ENCODE data around the gene RBM22.

The RBM22 gene

DNA sequence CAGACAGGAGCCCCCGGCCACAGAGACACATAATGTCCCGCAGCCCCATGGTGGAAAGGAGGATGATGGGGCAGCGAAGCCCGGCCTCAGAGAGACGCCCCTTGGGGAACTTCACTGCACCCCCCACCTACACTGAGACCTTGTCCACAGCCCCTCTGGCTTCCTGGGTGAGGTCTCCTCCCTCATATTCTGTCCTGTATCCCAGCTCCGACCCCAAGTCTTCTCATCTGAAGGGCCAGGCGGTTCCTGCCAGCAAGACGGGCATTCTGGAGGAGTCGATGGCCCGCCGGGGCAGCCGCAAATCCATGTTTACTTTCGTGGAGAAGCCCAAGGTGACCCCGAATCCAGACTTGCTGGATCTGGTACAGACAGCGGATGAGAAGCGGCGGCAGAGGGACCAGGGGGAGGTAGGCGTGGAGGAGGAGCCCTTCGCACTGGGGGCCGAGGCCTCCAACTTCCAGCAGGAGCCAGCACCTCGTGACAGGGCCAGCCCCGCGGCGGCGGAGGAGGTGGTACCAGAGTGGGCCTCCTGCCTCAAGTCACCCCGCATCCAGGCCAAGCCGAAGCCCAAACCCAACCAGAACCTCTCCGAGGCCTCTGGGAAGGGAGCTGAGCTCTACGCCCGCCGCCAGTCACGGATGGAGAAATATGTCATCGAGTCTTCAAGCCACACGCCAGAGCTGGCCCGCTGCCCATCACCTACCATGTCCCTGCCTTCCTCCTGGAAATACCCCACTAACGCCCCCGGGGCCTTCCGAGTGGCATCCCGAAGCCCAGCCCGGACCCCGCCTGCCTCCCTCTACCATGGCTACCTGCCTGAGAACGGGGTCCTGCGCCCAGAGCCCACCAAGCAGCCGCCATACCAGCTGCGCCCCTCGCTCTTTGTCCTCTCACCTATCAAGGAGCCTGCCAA, 51.5 kb downstream of the RBM22 start:
- H3K9me3 ChIP-seq (ENCODE audit: control insufficient read depth, insufficient read depth, low read length) = no peaks in the 10 kb centered on the region
- no peak overlapping the region for H3K4me3 ChIP-seq (ENCODE audit: low read depth, low read length)
- no peaks in the 10 kb centered on the region for H3K27me3 ChIP-seq (ENCODE audit: control insufficient read depth, insufficient read depth, low read length)
- H3K9ac ChIP-seq (ENCODE audit: low read depth, low read length) = no peak overlapping the region
- peaks cover 3% of the 10 kb centered on the region for H3K36me3 ChIP-seq (ENCODE audit: control insufficient read depth, insufficient read depth, low read length)
- H3K4me1 ChIP-seq (ENCODE audit: control insufficient read depth, insufficient read depth, low read length) = peaks cover under 1% of the 10 kb centered on the region

DNA sequence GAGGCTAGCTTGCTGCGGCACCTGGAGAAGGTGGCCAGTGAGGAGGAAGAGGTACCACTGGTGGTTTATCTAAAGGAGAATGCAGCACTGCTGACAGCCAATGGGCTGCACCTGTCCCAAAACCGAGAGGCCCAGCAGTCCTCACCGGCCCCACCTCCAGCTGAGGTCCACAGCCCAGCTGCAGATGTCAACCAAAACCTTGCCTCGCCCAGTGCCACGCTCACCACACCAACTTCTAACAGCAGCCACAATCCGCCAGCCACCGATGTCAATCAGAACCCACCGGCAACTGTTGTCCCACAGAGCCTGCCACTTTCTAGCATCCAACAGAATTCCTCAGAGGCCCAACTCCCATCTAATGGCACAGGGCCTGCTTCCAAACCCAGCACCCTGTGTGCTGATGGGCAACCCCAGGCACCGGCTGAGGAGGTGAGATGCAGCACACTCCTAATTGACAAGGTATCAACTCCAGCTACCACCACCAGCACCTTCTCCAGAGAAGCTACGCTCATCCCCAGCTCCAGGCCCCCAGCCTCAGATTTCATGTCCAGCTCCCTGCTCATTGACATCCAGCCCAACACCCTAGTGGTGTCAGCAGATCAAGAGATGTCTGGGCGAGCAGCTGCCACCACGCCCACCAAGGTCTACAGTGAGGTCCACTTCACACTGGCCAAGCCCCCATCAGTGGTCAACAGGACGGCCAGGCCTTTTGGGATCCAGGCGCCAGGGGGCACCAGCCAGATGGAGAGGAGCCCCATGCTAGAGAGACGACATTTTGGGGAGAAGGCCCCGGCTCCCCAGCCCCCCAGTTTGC, 52.4 kb downstream of the RBM22 start:
- H3K9me3 ChIP-seq (ENCODE audit: control insufficient read depth, insufficient read depth, low read length) = no peaks in the 10 kb centered on the region
- H3K9ac ChIP-seq (ENCODE audit: low read depth, low read length) = no peak overlapping the region
- no peak overlapping the region for H3K4me3 ChIP-seq (ENCODE audit: low read depth, low read length)
- peaks cover 3% of the 10 kb centered on the region for H3K4me1 ChIP-seq (ENCODE audit: control insufficient read depth, insufficient read depth, low read length)
- H3K27me3 ChIP-seq (ENCODE audit: control insufficient read depth, insufficient read depth, low read length) = no peaks in the 10 kb centered on the region
- peaks cover 3% of the 10 kb centered on the region for H3K36me3 ChIP-seq (ENCODE audit: control insufficient read depth, insufficient read depth, low read length)

DNA sequence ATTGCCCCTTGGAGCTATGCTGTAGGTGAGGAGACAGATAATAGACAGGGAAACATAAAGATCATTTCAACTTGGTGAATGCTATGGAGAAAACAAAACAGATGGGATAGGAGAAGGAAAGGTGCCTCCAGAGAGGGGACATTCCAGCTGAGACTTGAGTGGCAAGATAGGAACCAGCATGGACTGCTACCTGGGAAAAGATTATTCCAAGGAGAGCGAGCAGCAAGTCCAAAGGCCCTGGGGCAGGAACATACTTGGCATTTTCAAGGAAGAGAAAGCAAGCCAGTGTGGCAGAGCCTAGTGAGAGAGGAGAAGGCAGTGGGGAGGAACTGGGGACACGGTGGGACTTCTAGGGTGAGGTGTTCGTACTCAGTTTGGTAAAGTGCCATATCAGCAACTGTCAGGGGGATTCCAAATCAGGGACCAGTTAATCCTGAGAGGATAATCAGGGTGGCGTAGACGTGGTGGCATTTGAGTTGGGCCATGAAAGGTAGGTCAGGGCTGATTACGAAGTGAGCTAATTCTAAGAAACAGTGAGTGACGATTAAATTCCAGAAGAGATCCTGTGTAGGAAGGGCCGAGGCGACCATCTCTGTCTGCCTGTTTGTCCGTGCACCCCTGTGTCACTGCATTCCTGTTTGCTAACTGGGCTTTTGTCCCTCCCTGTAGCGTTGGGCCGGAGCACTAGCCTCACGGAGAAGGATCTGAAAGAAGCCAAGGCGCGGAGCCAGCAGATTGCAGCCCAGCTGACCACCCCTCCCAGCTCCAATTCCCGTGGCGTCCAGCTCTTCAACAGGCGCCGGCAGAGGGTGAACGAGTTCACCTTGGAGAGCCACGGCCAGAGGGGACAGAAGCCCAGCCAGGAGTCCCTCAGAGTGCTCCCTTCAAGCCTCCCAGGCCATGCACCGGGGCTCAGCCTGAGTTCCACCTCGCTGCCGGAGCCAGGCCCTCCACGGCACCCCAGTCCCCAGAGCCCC, 53.3 kb downstream of the RBM22 start:
- no peak overlapping the region for H3K9ac ChIP-seq (ENCODE audit: low read depth, low read length)
- no peak overlapping the region for H3K4me3 ChIP-seq (ENCODE audit: low read depth, low read length)
- peaks cover 3% of the 10 kb centered on the region for H3K36me3 ChIP-seq (ENCODE audit: control insufficient read depth, insufficient read depth, low read length)
- peaks cover 3% of the 10 kb centered on the region for H3K4me1 ChIP-seq (ENCODE audit: control insufficient read depth, insufficient read depth, low read length)
- H3K9me3 ChIP-seq (ENCODE audit: control insufficient read depth, insufficient read depth, low read length) = no peaks in the 10 kb centered on the region
- H3K27me3 ChIP-seq (ENCODE audit: control insufficient read depth, insufficient read depth, low read length) = no peaks in the 10 kb centered on the region

DNA sequence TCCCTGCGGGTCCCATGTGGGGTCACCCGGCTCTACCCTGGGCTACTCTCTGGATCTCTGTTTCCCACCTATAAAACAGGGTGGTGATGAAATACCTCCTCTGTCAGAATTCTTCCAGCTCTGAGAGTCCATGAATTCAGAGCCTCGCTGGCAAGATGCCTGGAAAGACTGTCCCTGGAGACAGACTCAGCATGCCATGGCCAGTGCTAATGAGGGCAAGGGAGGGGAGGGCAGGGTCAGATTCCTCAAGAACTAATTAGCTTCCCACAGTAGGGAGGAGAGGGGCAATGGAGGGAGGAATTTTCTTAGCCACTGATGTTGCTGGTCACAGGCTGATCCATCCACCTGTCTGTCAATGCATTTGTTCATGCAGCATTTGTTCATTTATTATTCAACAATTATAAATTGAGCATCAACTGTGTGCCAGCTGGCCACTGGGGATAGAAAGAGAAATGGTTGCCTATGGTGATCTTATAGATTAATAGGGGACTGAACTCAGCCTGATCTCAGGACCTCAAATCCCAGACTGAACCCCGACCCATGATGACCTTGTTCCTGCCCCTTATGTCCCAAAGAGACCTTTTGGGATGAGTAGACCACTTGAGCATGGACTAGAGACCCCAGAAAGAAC, 55.7 kb downstream of the RBM22 start:
- H3K4me3 ChIP-seq (ENCODE audit: low read depth, low read length) = no peak overlapping the region
- no peak overlapping the region for H3K9ac ChIP-seq (ENCODE audit: low read depth, low read length)
- H3K36me3 ChIP-seq (ENCODE audit: control insufficient read depth, insufficient read depth, low read length) = peaks cover 3% of the 10 kb centered on the region
- peaks cover 5% of the 10 kb centered on the region for H3K4me1 ChIP-seq (ENCODE audit: control insufficient read depth, insufficient read depth, low read length)
- no peaks in the 10 kb centered on the region for H3K9me3 ChIP-seq (ENCODE audit: control insufficient read depth, insufficient read depth, low read length)
- H3K27me3 ChIP-seq (ENCODE audit: control insufficient read depth, insufficient read depth, low read length) = no peaks in the 10 kb centered on the region

DNA sequence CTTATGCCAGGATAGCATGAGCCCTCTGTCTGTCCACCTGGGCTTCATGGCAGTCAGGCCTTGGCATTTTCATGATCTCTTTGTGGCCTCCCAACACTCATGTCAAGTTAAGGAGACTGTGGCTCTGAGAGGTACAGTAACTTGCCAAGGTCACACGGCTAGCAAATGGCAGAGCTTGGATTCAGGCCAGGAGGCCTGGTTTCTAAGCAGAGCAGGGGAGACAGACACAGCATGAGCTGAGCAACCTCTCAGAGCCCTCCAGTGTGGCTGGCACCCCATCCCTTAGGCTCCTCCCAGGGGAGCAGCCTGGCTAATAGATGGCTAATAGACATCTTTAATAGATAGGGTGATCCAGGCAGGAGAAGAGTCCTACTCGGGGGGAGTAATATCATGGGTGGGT, 56.3 kb downstream of the RBM22 start:
- Histone ChIP-seq H3K4me3 (ENCODE audit: low read depth, low read length) (no peak overlapping the region), H3K36me3 (ENCODE audit: control insufficient read depth, insufficient read depth, low read length) (peaks cover 3% of the 10 kb centered on the region), H3K9ac (ENCODE audit: low read depth, low read length) (no peak overlapping the region), H3K27me3 (ENCODE audit: control insufficient read depth, insufficient read depth, low read length) (no peaks in the 10 kb centered on the region), H3K9me3 (ENCODE audit: control insufficient read depth, insufficient read depth, low read length) (no peaks in the 10 kb centered on the region), H3K4me1 (ENCODE audit: control insufficient read depth, insufficient read depth, low read length) (peaks cover 5% of the 10 kb centered on the region)

DNA sequence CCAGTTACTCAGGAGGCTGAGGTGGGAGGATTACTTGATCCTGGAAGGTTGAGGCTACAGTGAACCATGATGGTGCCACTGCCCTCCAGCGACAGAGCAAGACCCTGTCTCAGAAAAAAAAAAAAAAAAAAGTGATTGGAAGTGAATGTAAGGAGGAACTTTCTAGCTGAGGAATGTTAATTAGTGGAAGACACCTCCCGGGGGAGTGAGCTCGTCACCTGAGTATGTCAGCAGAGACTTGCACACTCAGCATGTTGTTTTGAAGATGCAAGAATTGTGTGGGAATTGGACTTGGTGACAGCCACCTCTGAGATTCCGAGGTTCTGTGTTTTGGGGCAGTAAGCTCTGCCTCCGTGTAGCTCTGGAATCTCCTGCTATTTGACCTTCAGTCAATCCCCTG, 56.8 kb downstream of the RBM22 start:
- peaks cover 5% of the 10 kb centered on the region for H3K4me1 ChIP-seq (ENCODE audit: control insufficient read depth, insufficient read depth, low read length)
- no peaks in the 10 kb centered on the region for H3K9me3 ChIP-seq (ENCODE audit: control insufficient read depth, insufficient read depth, low read length)
- H3K27me3 ChIP-seq (ENCODE audit: control insufficient read depth, insufficient read depth, low read length) = no peaks in the 10 kb centered on the region
- peaks cover 3% of the 10 kb centered on the region for H3K36me3 ChIP-seq (ENCODE audit: control insufficient read depth, insufficient read depth, low read length)
- H3K9ac ChIP-seq (ENCODE audit: low read depth, low read length) = no peak overlapping the region
- no peak overlapping the region for H3K4me3 ChIP-seq (ENCODE audit: low read depth, low read length)

DNA sequence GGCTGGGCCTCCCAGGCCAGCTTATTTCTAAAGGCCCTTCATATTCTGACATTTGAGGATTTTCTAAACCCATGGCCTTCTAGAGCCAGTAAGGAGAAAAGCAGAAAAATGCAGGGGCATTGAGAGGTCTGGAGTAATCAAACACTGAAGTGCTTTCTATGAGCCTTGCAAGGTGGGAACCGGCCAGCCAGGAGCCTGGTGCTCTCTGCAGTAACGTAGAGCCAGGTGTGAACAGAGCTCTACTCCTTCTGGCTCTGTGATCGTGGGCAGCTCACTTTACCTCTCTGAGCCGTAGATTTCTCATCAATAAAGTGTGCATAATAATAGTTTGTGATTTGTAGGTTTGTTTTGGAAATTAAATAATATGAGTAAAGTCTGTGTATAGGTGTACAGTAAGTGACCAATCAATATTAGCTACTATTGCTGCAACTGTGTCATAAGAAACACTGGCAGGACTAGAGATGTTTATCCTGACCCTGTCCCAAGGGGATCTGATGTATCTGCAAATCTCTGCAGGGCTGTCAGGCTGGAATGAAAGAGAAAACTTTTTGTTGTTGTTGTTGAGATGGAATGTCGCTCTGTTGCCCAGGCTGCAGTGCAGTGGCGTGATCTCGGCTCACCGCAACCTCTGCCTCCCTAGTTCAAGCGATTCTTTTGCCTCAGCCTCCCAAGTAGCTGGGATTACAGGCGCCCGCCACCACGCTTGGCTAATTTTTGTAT, 57.7 kb downstream of the RBM22 start:
- Histone ChIP-seq H3K27me3 (ENCODE audit: control insufficient read depth, insufficient read depth, low read length) (no peaks in the 10 kb centered on the region), H3K9me3 (ENCODE audit: control insufficient read depth, insufficient read depth, low read length) (no peaks in the 10 kb centered on the region), H3K9ac (ENCODE audit: low read depth, low read length) (no peak overlapping the region), H3K4me1 (ENCODE audit: control insufficient read depth, insufficient read depth, low read length) (peaks cover 7% of the 10 kb centered on the region), H3K36me3 (ENCODE audit: control insufficient read depth, insufficient read depth, low read length) (no peaks in the 10 kb centered on the region), H3K4me3 (ENCODE audit: low read depth, low read length) (no peak overlapping the region)

DNA sequence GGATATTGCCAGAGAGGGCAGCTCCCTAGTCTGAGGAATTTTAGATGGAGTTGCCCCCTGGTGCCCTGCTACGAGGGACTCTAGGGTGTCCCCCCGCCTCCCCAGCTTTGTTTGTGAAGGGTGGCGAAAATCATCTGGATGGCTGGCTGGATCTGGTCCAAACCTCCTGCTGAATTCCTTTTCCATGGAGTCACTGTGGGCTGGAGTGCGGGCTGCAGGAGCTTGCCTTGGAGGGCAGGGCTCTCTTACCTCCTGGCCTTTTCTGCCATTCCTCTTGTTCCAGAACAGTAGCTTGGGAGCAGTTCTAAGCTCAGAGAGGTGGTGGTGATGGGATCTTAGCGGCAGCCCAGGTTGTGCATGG, 58.3 kb downstream of the RBM22 start:
- H3K36me3 ChIP-seq (ENCODE audit: control insufficient read depth, insufficient read depth, low read length) = no peaks in the 10 kb centered on the region
- no peak overlapping the region for H3K4me3 ChIP-seq (ENCODE audit: low read depth, low read length)
- no peak overlapping the region for H3K9ac ChIP-seq (ENCODE audit: low read depth, low read length)

DNA sequence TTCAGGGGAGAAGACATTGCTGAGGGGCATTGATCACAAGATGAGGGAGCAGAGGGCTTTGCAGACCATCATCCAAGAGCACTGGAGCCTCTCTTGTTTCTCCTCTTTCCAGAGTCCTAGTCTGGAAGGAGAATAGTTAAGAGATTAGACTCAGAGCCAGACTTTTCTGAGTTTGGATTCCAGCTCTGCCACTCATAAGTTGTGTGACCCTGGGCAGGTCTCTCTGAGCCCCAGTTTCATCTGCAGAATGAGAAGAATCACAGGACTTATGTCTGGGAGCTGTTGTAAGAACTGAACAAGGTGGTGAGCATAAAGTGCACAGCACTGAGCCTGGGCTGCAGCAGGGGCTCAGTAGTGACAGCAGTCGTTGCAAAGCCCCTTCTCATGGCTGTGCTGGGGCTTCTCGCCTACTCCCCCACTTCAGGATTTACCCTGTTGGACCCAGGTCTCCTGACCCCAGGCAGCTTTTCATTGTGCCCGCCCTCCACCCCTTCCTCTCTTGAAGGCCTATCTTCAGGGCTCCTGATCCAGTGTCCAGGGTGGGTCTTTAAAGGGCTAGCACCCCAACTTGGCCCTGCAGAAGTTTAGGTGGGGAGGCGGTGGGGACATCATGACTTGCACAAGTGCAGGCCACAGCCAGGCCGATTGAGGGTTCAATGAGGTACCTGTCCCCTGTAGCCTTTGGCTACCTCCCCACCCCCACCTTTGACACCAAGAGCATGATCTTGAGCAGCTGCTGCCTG, 58.9 kb downstream of the RBM22 start:
- Histone ChIP-seq H3K9ac (ENCODE audit: low read depth, low read length) (no peak overlapping the region), H3K4me3 (ENCODE audit: low read depth, low read length) (no peak overlapping the region), H3K36me3 (ENCODE audit: control insufficient read depth, insufficient read depth, low read length) (no peaks in the 10 kb centered on the region), H3K4me1 (ENCODE audit: control insufficient read depth, insufficient read depth, low read length) (peaks cover 11% of the 10 kb centered on the region), H3K27me3 (ENCODE audit: control insufficient read depth, insufficient read depth, low read length) (no peaks in the 10 kb centered on the region), H3K9me3 (ENCODE audit: control insufficient read depth, insufficient read depth, low read length) (no peaks in the 10 kb centered on the region)

More for the DNA sequence above, 58.3 kb downstream of the RBM22 start:
- H3K4me1 ChIP-seq (ENCODE audit: control insufficient read depth, insufficient read depth, low read length) = peaks cover 11% of the 10 kb centered on the region
- H3K27me3 ChIP-seq (ENCODE audit: control insufficient read depth, insufficient read depth, low read length) = no peaks in the 10 kb centered on the region
- H3K9me3 ChIP-seq (ENCODE audit: control insufficient read depth, insufficient read depth, low read length) = no peaks in the 10 kb centered on the region

DNA sequence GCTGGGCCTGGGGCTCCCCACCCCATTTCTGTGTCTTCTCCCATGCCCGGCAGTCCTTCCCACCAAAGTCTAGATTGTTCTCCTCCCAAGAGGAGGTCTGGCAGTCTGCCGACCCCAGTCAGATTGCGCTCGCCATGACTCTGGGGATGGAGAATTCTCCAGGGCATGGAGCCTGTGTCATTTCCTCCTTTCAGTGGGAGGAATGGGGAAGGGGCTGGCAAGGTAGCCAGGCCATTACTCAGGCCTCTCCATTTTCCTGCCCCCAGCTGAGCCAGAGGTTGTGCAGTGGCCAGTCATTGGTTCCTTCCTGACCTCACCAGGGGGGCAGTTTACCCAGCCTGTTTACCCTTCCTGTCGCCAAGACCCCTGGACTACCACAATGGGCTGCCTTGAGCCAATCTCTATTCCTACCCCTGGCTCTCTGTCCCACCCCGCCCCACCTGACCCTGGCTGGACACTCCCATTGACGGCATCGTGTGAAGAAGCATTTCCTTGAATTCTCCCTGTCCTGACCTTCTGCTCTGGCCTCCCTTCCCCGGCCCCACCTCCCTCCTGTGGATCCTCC, 59.8 kb downstream of the RBM22 start:
- no peaks in the 10 kb centered on the region for H3K36me3 ChIP-seq (ENCODE audit: control insufficient read depth, insufficient read depth, low read length)
- H3K9me3 ChIP-seq (ENCODE audit: control insufficient read depth, insufficient read depth, low read length) = no peaks in the 10 kb centered on the region
- H3K4me1 ChIP-seq (ENCODE audit: control insufficient read depth, insufficient read depth, low read length) = peaks cover 11% of the 10 kb centered on the region
- H3K9ac ChIP-seq (ENCODE audit: low read depth, low read length) = no peak overlapping the region
- no peak overlapping the region for H3K4me3 ChIP-seq (ENCODE audit: low read depth, low read length)
- H3K27me3 ChIP-seq (ENCODE audit: control insufficient read depth, insufficient read depth, low read length) = no peaks in the 10 kb centered on the region
